Astrocyte (in vitro differentiated cells and primary cell): ENCODE results near the gene ASB10. TPM values are rescaled to one million over a fixed set of nuclear protein-coding genes. Genes with fewer than 3 reads are reported as not detected.
A peak's percentile ranks its signal among the peaks of the same experiment; 100 is the strongest.

Source experiments
- DNase-seq: peaks from one replicate; pipeline ENCODE4 v3.0.0-alpha.2; 2010; ENCODE audit warnings: low read depth
- FAIRE-seq: peaks from 2 replicates; lab custom pipeline; 2011; peaks lifted over from hg19 to GRCh38; lab: Jason Lieb, UNC
- H2AFZ ChIP-seq: 2 replicates; pipeline ENCODE4 v1.6.0; 2012; ENCODE audit warnings: low read depth, low read length, inconsistent platforms
- H3K27ac ChIP-seq: 2 replicates; pipeline ENCODE4 v1.5.1; 2011; ENCODE audit warnings: low read depth, low read length, inconsistent platforms
- H3K27me3 ChIP-seq: 2 replicates; pipeline ENCODE4 v1.6.0; 2011; ENCODE audit warnings: low read length, inconsistent platforms; ENCODE audit not compliant: insufficient read depth
- H3K36me3 ChIP-seq: 2 replicates; pipeline ENCODE4 v1.5.1; 2011; ENCODE audit warnings: low read length, inconsistent platforms; ENCODE audit not compliant: insufficient read depth
- H3K4me1 ChIP-seq: 2 replicates; pipeline ENCODE4 v1.5.1; 2011; ENCODE audit warnings: low read length, inconsistent platforms; ENCODE audit not compliant: insufficient read depth
- H3K4me2 ChIP-seq: 2 replicates; pipeline ENCODE4 v1.6.0; 2012; ENCODE audit warnings: low read length, inconsistent platforms
- H3K4me3 ChIP-seq: 2 replicates; pipeline ENCODE4 v1.5.1; 2011; ENCODE audit warnings: low read depth, mild to moderate bottlenecking, low read length, inconsistent platforms; ENCODE audit not compliant: insufficient read depth
- H3K79me2 ChIP-seq: 2 replicates; pipeline ENCODE4 v1.6.0; 2012; ENCODE audit warnings: mild to moderate bottlenecking, low read length, inconsistent platforms; ENCODE audit not compliant: insufficient read depth
- H3K9ac ChIP-seq: 2 replicates; pipeline ENCODE4 v1.6.0; 2012; ENCODE audit warnings: mild to moderate bottlenecking, low read length, inconsistent platforms
- H3K9me3 ChIP-seq: 2 replicates; pipeline ENCODE4 v1.5.1; 2012; ENCODE audit warnings: low read depth, mild to moderate bottlenecking, low read length, inconsistent platforms; ENCODE audit not compliant: insufficient read depth
- H4K20me1 ChIP-seq: 2 replicates; pipeline ENCODE4 v1.6.0; 2012; ENCODE audit warnings: low read length, inconsistent platforms; ENCODE audit not compliant: insufficient read depth
- H3K27ac Mint-ChIP-seq: one replicate; pipeline ENCODE4 v1.8.0; 2021; ENCODE audit warnings: mild to moderate bottlenecking, mixed read lengths; ENCODE audit not compliant: unreplicated experiment
- H3K27me3 Mint-ChIP-seq: one replicate; pipeline ENCODE4 v1.8.0; 2021; ENCODE audit warnings: low read depth, mixed read lengths; ENCODE audit not compliant: unreplicated experiment
- H3K36me3 Mint-ChIP-seq: one replicate; pipeline ENCODE4 v1.8.0; 2021; ENCODE audit warnings: low read depth, mixed read lengths; ENCODE audit not compliant: unreplicated experiment
- H3K4me1 Mint-ChIP-seq: one replicate; pipeline ENCODE4 v1.8.0; 2021; ENCODE audit warnings: low read depth, mixed read lengths; ENCODE audit not compliant: unreplicated experiment
- H3K4me3 Mint-ChIP-seq: one replicate; pipeline ENCODE4 v1.8.0; 2021; ENCODE audit warnings: mild to moderate bottlenecking, moderate library complexity, mixed read lengths; ENCODE audit not compliant: unreplicated experiment
- H3K9me3 Mint-ChIP-seq: one replicate; pipeline ENCODE4 v1.8.0; 2021; ENCODE audit warnings: mild to moderate bottlenecking, mixed read lengths; ENCODE audit not compliant: unreplicated experiment
- EZH2 ChIP-seq: IDR thresholded peaks from 2 replicates; pipeline ENCODE4 v1.6.1; 2012; ENCODE audit warnings: mild to moderate bottlenecking, low read length, inconsistent platforms; ENCODE audit not compliant: insufficient read depth
- total RNA-seq: library from RNA; stranded (reverse); gene quantifications from 2 replicates; pipeline ENCODE4 v1.2.1, GENCODE V29; 2021
- TF ChIP-seq, protein P1 (sequence below): IDR thresholded peaks from 2 replicates; pipeline ENCODE4 v1.5.1; 2011; ENCODE audit warnings: low read depth, mild to moderate bottlenecking, inconsistent platforms, low read length, moderate library complexity; ENCODE audit not compliant: insufficient read depth

The ASB10 gene
- total RNA-seq, 1 donor from 2014 or later: not detected

GRCh38 chr7:151233804-151234203 lies 46.8 kb upstream of the ASB10 start:
- Histone ChIP-seq H3K79me2 (peaks cover 70% of the 10 kb centered on the region), H3K27me3 (no peaks in the 10 kb centered on the region), H3K4me2 (peak overlapping the region; percentile 94), H3K27ac (peak overlapping the region; percentile 95), H3K9me3 (no peaks in the 10 kb centered on the region), H3K36me3 (peaks cover 20% of the 10 kb centered on the region), H3K4me1 (peaks cover 22% of the 10 kb centered on the region), H3K9ac (peak overlapping the region; percentile 97), H3K4me3 (peak overlapping the region; percentile 93), H2AFZ (no peak overlapping the region), H4K20me1 (peaks cover 58% of the 10 kb centered on the region)
- H3K36me3 Mint-ChIP-seq: peaks cover 10% of the 10 kb centered on the region
- peak overlapping the region; percentile 100 for H3K27ac Mint-ChIP-seq
- H3K27me3 Mint-ChIP-seq: no peaks in the 10 kb centered on the region
- H3K9me3 Mint-ChIP-seq: no peaks in the 10 kb centered on the region
- FAIRE-seq: no peak
- H3K4me1 Mint-ChIP-seq: peaks cover 23% of the 10 kb centered on the region
- H3K4me3 Mint-ChIP-seq: peak overlapping the region; percentile 100
- no peak for TF ChIP-seq EZH2
- TF ChIP-seq, protein P1, sequence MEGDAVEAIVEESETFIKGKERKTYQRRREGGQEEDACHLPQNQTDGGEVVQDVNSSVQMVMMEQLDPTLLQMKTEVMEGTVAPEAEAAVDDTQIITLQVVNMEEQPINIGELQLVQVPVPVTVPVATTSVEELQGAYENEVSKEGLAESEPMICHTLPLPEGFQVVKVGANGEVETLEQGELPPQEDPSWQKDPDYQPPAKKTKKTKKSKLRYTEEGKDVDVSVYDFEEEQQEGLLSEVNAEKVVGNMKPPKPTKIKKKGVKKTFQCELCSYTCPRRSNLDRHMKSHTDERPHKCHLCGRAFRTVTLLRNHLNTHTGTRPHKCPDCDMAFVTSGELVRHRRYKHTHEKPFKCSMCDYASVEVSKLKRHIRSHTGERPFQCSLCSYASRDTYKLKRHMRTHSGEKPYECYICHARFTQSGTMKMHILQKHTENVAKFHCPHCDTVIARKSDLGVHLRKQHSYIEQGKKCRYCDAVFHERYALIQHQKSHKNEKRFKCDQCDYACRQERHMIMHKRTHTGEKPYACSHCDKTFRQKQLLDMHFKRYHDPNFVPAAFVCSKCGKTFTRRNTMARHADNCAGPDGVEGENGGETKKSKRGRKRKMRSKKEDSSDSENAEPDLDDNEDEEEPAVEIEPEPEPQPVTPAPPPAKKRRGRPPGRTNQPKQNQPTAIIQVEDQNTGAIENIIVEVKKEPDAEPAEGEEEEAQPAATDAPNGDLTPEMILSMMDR: no peak
- no peak for DNase-seq

DNA sequence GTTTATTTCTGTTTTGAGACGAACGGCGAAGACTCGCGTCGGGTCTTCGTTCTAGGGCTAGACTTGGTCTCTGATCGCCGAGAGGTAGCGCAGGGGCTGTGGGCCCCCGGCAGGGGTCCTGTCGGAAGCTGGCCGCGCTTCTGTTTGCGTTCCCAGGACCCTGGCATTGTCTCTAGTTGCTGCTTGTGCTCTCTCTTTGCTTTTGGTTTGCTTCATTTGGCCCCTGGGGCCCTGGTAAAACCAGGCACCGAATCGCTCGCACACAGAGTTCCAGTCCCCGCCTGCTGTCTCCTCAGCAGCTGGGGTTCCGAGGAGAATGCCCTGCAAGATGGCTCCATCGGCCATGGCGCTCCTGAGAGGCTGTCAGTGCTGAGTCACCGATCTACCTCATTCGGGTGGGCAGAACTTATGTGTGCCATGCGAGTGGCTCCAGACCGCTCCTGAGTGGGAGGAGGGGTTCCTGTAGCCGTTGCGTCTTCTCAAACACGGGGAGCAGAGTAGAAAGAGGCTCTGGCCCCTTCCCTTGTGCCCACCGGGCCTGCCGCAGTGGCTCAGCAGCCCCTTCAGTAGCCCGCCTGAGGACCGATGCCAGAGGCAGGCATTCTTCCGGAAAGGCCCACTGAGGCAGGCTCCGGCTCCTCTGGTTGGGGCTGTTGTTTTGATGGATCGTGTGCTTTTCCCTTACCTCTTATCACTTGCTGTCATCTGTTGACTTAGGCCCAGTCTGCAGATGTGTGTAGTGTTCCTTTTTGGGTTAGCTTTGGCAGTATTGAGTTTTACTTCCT lies 46.1 kb upstream of the ASB10 start:
- peaks cover 10% of the 10 kb centered on the region for H3K36me3 Mint-ChIP-seq

More for the DNA sequence above, 46.1 kb upstream of the ASB10 start:
- Histone ChIP-seq H4K20me1 (peaks cover 51% of the 10 kb centered on the region), H3K27ac (peak overlapping the region; percentile 95), H3K79me2 (peaks cover 63% of the 10 kb centered on the region), H2AFZ (peak overlapping the region; percentile 29), H3K4me2 (peak overlapping the region; percentile 94), H3K36me3 (peaks cover 16% of the 10 kb centered on the region), H3K27me3 (no peaks in the 10 kb centered on the region), H3K9me3 (no peaks in the 10 kb centered on the region), H3K9ac (peak overlapping the region; percentile 97), H3K4me3 (peak overlapping the region; percentile 93), H3K4me1 (peaks cover 22% of the 10 kb centered on the region)
- Mint-ChIP-seq H3K27ac (peak overlapping the region; percentile 100), H3K27me3 (no peaks in the 10 kb centered on the region), H3K4me3 (peak overlapping the region; percentile 100), H3K4me1 (peaks cover 23% of the 10 kb centered on the region), H3K9me3 (no peaks in the 10 kb centered on the region)
- FAIRE-seq (no peak), DNase-seq (peak; percentile 79)
- TF ChIP-seq, protein P1: no peak
- TF ChIP-seq EZH2: no peak
